DND-41 (cell line): ENCODE measurements around the gene SPINK6.

Source experiments
- ATAC-seq: fragments of 200-7000 bp; cut with Tn5 transposase; 3 replicates; pipeline ENCODE4 v1.9.1; 2021; ENCODE audit warnings: low read depth; ENCODE audit not compliant: insufficient read depth
- DNase-seq: peaks from one replicate; pipeline ENCODE4 v3.0.0-alpha.2; 2020
- H2AFZ ChIP-seq: 2 replicates; pipeline ENCODE4 v1.6.0; 2012; ENCODE audit warnings: low read depth, low read length
- H3K27ac ChIP-seq: 2 replicates; pipeline ENCODE4 v1.5.1; 2012; ENCODE audit warnings: low read length, inconsistent platforms
- H3K27me3 ChIP-seq: fragments of 200-600 bp; sonication (generic); 2 replicates; pipeline ENCODE4 v1.6.0; 2012; ENCODE audit warnings: low read length, mild to moderate bottlenecking, inconsistent platforms; ENCODE audit not compliant: insufficient read depth, poor library complexity
- H3K36me3 ChIP-seq: 2 replicates; pipeline ENCODE4 v1.5.1; 2012; ENCODE audit warnings: low read length, inconsistent platforms; ENCODE audit not compliant: insufficient read depth
- H3K4me1 ChIP-seq: 2 replicates; pipeline ENCODE4 v1.5.1; 2012; ENCODE audit warnings: mild to moderate bottlenecking, low read length; ENCODE audit not compliant: insufficient read depth
- H3K4me2 ChIP-seq: 2 replicates; pipeline ENCODE4 v1.6.0; 2012; ENCODE audit warnings: mild to moderate bottlenecking, moderate library complexity, low read length, inconsistent platforms; ENCODE audit not compliant: insufficient read depth
- H3K4me3 ChIP-seq, 2 experiments: fragments of 200-600 bp in 1 of 2; shearing (Covaris generic) in 1 of 2; 2 replicates each; pipeline ENCODE4 v1.5.1; 2012 to 2016; ENCODE audit warnings: inconsistent platforms in 2 of 2, low read length in 2 of 2, mild to moderate bottlenecking in 2 of 2, low read depth in 1 of 2, moderate library complexity in 1 of 2
- H3K79me2 ChIP-seq: 2 replicates; pipeline ENCODE4 v1.6.0; 2012; ENCODE audit warnings: low read length, inconsistent platforms; ENCODE audit not compliant: insufficient read depth
- H3K9ac ChIP-seq: 2 replicates; pipeline ENCODE4 v1.6.0; 2012; ENCODE audit warnings: low read depth, mild to moderate bottlenecking, inconsistent platforms, low read length, moderate library complexity
- H3K9me3 ChIP-seq: 2 replicates; pipeline ENCODE4 v1.5.1; 2012; ENCODE audit warnings: low read length, moderate library complexity, mild to moderate bottlenecking, inconsistent platforms; ENCODE audit not compliant: insufficient read depth, severe bottlenecking
- H4K20me1 ChIP-seq: 2 replicates; pipeline ENCODE4 v1.6.0; 2012; ENCODE audit warnings: low read length; ENCODE audit not compliant: insufficient read depth
- EZH2 ChIP-seq: IDR thresholded peaks from 3 replicates; pipeline ENCODE4 v1.6.1; 2012; ENCODE audit warnings: borderline replicate concordance, low read depth, mild to moderate bottlenecking, moderate library complexity, low read length, inconsistent platforms; ENCODE audit not compliant: severe bottlenecking
- TF ChIP-seq, protein P1 (sequence below): IDR thresholded peaks from 2 replicates; pipeline ENCODE4 v1.5.1; 2012; ENCODE audit warnings: borderline replicate concordance, low read length, moderate library complexity, mild to moderate bottlenecking; ENCODE audit not compliant: poor library complexity, severe bottlenecking; ENCODE audit errors: extremely low read depth

The SPINK6 gene

GRCh38 chr5:148202531-148203203 lies at the start of gene SPINK6:
Gene SPINK6, plus strand, starts transcription at chr5:148203042. Its CDS starts 55 bp downstream, at chr5:148203097.
- TF ChIP-seq, protein P1, sequence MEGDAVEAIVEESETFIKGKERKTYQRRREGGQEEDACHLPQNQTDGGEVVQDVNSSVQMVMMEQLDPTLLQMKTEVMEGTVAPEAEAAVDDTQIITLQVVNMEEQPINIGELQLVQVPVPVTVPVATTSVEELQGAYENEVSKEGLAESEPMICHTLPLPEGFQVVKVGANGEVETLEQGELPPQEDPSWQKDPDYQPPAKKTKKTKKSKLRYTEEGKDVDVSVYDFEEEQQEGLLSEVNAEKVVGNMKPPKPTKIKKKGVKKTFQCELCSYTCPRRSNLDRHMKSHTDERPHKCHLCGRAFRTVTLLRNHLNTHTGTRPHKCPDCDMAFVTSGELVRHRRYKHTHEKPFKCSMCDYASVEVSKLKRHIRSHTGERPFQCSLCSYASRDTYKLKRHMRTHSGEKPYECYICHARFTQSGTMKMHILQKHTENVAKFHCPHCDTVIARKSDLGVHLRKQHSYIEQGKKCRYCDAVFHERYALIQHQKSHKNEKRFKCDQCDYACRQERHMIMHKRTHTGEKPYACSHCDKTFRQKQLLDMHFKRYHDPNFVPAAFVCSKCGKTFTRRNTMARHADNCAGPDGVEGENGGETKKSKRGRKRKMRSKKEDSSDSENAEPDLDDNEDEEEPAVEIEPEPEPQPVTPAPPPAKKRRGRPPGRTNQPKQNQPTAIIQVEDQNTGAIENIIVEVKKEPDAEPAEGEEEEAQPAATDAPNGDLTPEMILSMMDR, result no peak
- TF ChIP-seq EZH2, result no peak

DNA sequence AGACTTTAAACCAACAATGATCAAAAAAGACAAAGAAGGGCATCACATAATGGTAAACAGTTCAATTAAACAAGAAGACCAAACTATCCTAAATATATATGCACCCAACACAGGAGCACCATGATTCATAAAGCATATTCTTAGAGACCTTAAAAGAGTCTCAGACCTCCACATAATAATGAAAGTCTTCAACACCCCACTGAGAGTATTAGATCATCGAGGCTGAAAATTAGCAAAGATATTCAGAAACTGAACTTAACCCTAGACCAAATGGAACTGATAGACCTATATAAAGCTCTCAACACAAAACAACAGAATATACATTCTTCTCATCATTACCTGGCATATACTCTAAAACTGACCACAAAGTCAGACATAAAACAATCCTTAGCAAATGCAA lies 46.2 kb upstream of the SPINK6 start:
- no peak for TF ChIP-seq EZH2
- TF ChIP-seq, protein P1, result no peak
- Histone ChIP-seq H3K9ac (no peak overlapping the region), H3K36me3 (no peaks in the 10 kb centered on the region), H3K79me2 (no peaks in the 10 kb centered on the region), H3K27ac (no peak overlapping the region), H3K4me2 (no peak overlapping the region), H3K4me3 (no peak overlapping the region), H3K9me3 (no peaks in the 10 kb centered on the region), H3K27me3 (no peaks in the 10 kb centered on the region), H2AFZ (no peak overlapping the region), H4K20me1 (no peaks in the 10 kb centered on the region), H3K4me1 (no peaks in the 10 kb centered on the region)
- no peak for DNase-seq
- no peak for ATAC-seq

More at GRCh38 chr5:148202531-148203203, at the start of gene SPINK6:
- no peaks in the 10 kb centered on the region for H3K36me3 ChIP-seq
- H3K27me3 ChIP-seq, result no peaks in the 10 kb centered on the region
- H3K4me3 ChIP-seq, result no peak within 1 kb of the TSS
- no peak within 1 kb of the TSS for H2AFZ ChIP-seq
- no peaks in the 10 kb centered on the region for H3K79me2 ChIP-seq
- no peaks in the 10 kb centered on the region for H4K20me1 ChIP-seq
- no peak within 1 kb of the TSS for H3K9ac ChIP-seq
- DNase-seq (no peak), ATAC-seq (no peak)
- H3K9me3 ChIP-seq, result no peaks in the 10 kb centered on the region
- no peaks in the 10 kb centered on the region for H3K4me1 ChIP-seq
- H3K4me2 ChIP-seq, result no peak within 1 kb of the TSS
- no peak within 1 kb of the TSS for H3K27ac ChIP-seq

DNA sequence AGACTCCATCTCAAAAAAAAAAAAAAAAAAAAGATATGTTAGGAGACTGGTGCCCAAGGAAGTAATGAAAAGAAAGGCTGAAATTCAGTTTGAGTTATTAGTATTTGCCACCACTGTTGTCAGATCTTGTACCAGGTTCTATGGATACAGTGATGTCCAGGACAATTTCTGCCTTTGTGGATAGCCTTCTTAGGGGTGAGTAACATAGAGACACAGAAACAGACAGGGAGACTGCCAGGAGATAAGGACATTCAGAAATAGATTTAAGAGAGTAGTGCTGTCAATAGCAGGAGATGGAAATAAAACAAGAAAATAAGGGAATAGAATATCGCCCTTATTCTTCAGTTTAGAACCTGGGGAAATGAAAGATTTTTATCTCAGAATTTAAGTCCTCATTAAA lies 40.8 kb upstream of the SPINK6 start:
- Histone ChIP-seq H3K4me2 (no peak overlapping the region), H3K4me3 (no peak overlapping the region), H3K79me2 (no peaks in the 10 kb centered on the region), H3K4me1 (no peaks in the 10 kb centered on the region), H3K9ac (no peak overlapping the region), H3K27ac (no peak overlapping the region), H3K27me3 (no peaks in the 10 kb centered on the region), H2AFZ (no peak overlapping the region), H4K20me1 (no peaks in the 10 kb centered on the region), H3K36me3 (no peaks in the 10 kb centered on the region), H3K9me3 (no peaks in the 10 kb centered on the region)
- TF ChIP-seq, protein P1, result no peak
- TF ChIP-seq EZH2, result no peak
- DNase-seq (no peak), ATAC-seq (no peak)

GRCh38 chr5:148163345-148163744 lies 39.5 kb upstream of the SPINK6 start:
- Histone ChIP-seq H3K4me3 (no peak overlapping the region), H3K9ac (no peak overlapping the region), H3K27ac (no peak overlapping the region), H3K36me3 (no peaks in the 10 kb centered on the region), H3K27me3 (no peaks in the 10 kb centered on the region), H4K20me1 (no peaks in the 10 kb centered on the region), H3K4me1 (no peaks in the 10 kb centered on the region), H3K79me2 (no peaks in the 10 kb centered on the region), H2AFZ (no peak overlapping the region), H3K9me3 (no peaks in the 10 kb centered on the region), H3K4me2 (no peak overlapping the region)
- DNase-seq (no peak), ATAC-seq (no peak)
- TF ChIP-seq, protein P1, result no peak
- no peak for TF ChIP-seq EZH2
